ENCODE data around the gene MUC20. TPM values are rescaled to one million over a fixed set of nuclear protein-coding genes. Genes with fewer than 3 reads are reported as not detected.

Gene MUC20
- total and polyA plus RNA-seq, 9 of the 15 experiments (the other 6 are each of a cell fraction or from before 2014, with no cell fraction given), result 0.03 to 0.23 (median 0.15) TPM; not detected in 3

DNA sequence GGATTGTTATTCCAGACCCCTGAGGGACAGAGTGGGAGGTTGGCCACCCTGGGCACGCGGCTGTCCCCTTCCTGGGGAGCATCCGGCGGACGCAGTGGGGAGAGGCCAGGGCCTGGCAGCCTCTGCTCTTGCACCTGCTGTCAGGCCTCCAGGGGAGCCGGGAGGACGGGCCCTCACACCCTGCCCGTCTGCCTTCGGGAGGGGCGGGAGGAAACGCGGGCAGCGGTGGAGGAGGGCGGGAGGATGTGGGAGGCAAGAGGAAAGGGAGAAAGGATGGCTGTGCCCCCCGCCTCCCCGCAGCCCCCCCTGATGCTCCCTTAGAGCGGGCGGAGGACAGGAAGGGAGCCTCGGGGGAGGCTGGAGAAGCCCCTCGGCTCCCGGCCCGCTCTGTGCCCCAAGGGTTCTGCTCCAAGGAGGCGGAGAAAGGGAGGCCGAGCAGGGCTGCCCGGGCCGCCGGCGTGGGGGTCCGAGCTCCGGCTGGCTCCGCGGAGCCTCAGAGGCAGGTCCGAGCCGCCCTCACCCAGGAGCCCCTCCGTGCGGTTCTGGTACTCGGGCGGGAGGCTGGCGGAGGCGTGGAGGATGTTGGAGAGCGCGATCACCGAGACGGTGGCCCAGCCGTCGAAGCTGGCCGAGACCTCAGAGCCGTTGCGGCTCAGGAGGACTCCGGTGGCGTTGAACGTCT is 40.9 kb downstream of the MUC20 start:
- DNase-seq (ENCODE audit: extremely low read depth in 1 of 4, low spot score in 3 of 4), result no peak
- H3K4me2 ChIP-seq (ENCODE audit: insufficient read depth, low read length), result no peak overlapping the region
- ATAC-seq, result no peak
- ChIA-PET POLR2A (no interaction called here), CTCF (ENCODE audit: low intra/inter-chr PET ratio) (no interaction called here)
- H3K27me3 ChIP-seq (ENCODE audit: control insufficient read depth in 2 of 2, insufficient read depth in 2 of 2, low read length in 2 of 2), result peaks cover 29 to 78% of the 10 kb centered on the region in 2 experiments; a peak in 4 of 5 replicates
- no TSS peak for BruUV-seq (replicated peaks)
- no peak overlapping the region for H2AFZ ChIP-seq (ENCODE audit: low read depth, low read length)
- H3K9me3 ChIP-seq (replicated peaks; ENCODE audit: control insufficient read depth, insufficient read depth, low read depth, low read length), result no peaks in the 10 kb centered on the region
- H3K9me1 ChIP-seq (ENCODE audit: control insufficient read depth, insufficient read depth, low read length), result no peaks in the 10 kb centered on the region
- WGBS (ENCODE audit: insufficient coverage, low coverage, missing lambda C conversion rate), result 18% methylated on average over 17 of the region's 52 CpGs
- H3K4me3 ChIP-seq, result no peak overlapping the region
- in situ Hi-C loops (cut with MboI), result no loop called here
- H3K27ac ChIP-seq (ENCODE audit: extremely low read depth, low read depth, low read length), result no peak overlapping the region
- no peak overlapping the region; a peak in 1 of 4 replicates for H3K9ac ChIP-seq (ENCODE audit: insufficient read depth in 1 of 2, low read depth in 2 of 2, low read length in 2 of 2)
- FAIRE-seq, result no peak
- H3K4me1 ChIP-seq (replicated peaks in 1 of 2; ENCODE audit: control insufficient read depth in 2 of 2, insufficient read depth in 2 of 2, low read length in 2 of 2), result peaks cover 0 to 6% of the 10 kb centered on the region in 2 experiments; a peak in 2 of 5 replicates
- intact Hi-C loops (cut with micrococcal nuclease), result no loop called here
- no peaks in the 10 kb centered on the region for H3K36me3 ChIP-seq (ENCODE audit: control insufficient read depth, insufficient read depth, low read length)
- peaks cover 4% of the 10 kb centered on the region; the same call in 1 of the 2 replicates for H4K20me1 ChIP-seq (replicated peaks; ENCODE audit: control insufficient read depth, insufficient read depth, low read length)
- no peaks in the 10 kb centered on the region for H3K79me2 ChIP-seq (ENCODE audit: control insufficient read depth, insufficient read depth, low read length)
- TF ChIP-seq GTF2F1 (IDR thresholded peaks at IDR 0.05; ENCODE audit: low read depth, low read length) (no peak), SRF (CRISPR knock-in tag; IDR thresholded peaks at IDR 0.05) (no peak), BCOR (IDR thresholded peaks at IDR 0.05) (no peak), YY1 (IDR thresholded peaks at IDR 0.05; ENCODE audit: borderline replicate concordance in 1 of 3, control insufficient read depth in 1 of 3, extremely low read depth in 1 of 3, insufficient read depth in 3 of 3, insufficient read length in 1 of 3, insufficient replicate concordance in 2 of 3, low read depth in 1 of 3, low read length in 2 of 3) (no peak), HINFP (tag; conservative IDR thresholded peaks at IDR 0.05; ENCODE audit: low read depth) (no peak), POLR3G (IDR thresholded peaks at IDR 0.05; ENCODE audit: extremely low read depth, insufficient read length, insufficient replicate concordance) (no peak), ILK (tag; IDR thresholded peaks at IDR 0.05; ENCODE audit: borderline replicate concordance, low read depth) (no peak), ZNF696 (CRISPR knock-in tag; conservative IDR thresholded peaks at IDR 0.05) (no peak), FIP1L1 (IDR thresholded peaks at IDR 0.05; ENCODE audit: low read depth, low read length, poor library complexity, severe bottlenecking) (no peak), STAT5A (IDR thresholded peaks at IDR 0.05; ENCODE audit: borderline replicate concordance, low read length) (no peak), SREBF1 (IDR thresholded peaks at IDR 0.05; ENCODE audit: borderline replicate concordance, low read depth, low read length) (no peak), MCM3 (IDR thresholded peaks at IDR 0.05) (no peak), KLF6 (CRISPR knock-in tag; IDR thresholded peaks at IDR 0.05; ENCODE audit: borderline replicate concordance) (no peak), ATF7 (IDR thresholded peaks at IDR 0.05) (no peak)
- TF ChIP-seq, protein P1, sequence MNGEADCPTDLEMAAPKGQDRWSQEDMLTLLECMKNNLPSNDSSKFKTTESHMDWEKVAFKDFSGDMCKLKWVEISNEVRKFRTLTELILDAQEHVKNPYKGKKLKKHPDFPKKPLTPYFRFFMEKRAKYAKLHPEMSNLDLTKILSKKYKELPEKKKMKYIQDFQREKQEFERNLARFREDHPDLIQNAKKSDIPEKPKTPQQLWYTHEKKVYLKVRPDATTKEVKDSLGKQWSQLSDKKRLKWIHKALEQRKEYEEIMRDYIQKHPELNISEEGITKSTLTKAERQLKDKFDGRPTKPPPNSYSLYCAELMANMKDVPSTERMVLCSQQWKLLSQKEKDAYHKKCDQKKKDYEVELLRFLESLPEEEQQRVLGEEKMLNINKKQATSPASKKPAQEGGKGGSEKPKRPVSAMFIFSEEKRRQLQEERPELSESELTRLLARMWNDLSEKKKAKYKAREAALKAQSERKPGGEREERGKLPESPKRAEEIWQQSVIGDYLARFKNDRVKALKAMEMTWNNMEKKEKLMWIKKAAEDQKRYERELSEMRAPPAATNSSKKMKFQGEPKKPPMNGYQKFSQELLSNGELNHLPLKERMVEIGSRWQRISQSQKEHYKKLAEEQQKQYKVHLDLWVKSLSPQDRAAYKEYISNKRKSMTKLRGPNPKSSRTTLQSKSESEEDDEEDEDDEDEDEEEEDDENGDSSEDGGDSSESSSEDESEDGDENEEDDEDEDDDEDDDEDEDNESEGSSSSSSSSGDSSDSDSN (IDR thresholded peaks at IDR 0.05; ENCODE audit: borderline replicate concordance in 1 of 2, low read depth in 2 of 2, low read length in 2 of 2), result no peak
